ENCODE data around the gene DAPP1. TPM values are rescaled to one million over a fixed set of nuclear protein-coding genes. Genes with fewer than 3 reads are reported as not detected.

The DAPP1 gene
- total and polyA plus RNA-seq, 10 donors, result 20.0 to 49.4 (median 37.2) TPM

GRCh38 chr4:99891351-99891750 is 74.7 kb downstream of the DAPP1 start:
- DNase-seq, result no peak
- Histone ChIP-seq H3K4me3 (no peak overlapping the region), H3K27me3 (replicated peaks in 1 of 7) (no peaks in the 10 kb centered on the region), H3K9me3 (no peaks in the 10 kb centered on the region), H3K4me1 (peaks cover 11 to 76% (median 54%) of the 10 kb centered on the region in 6 donors), H3K27ac (no peak overlapping the region), H3K36me3 (peaks cover 0 to 30% (median 9%) of the 10 kb centered on the region in 6 donors)
- TF ChIP-seq POLR2AphosphoS5 (IDR thresholded peaks at IDR 0.05) (no peak), POLR2A (IDR thresholded peaks at IDR 0.05) (no peak)
- TF ChIP-seq, protein P1, sequence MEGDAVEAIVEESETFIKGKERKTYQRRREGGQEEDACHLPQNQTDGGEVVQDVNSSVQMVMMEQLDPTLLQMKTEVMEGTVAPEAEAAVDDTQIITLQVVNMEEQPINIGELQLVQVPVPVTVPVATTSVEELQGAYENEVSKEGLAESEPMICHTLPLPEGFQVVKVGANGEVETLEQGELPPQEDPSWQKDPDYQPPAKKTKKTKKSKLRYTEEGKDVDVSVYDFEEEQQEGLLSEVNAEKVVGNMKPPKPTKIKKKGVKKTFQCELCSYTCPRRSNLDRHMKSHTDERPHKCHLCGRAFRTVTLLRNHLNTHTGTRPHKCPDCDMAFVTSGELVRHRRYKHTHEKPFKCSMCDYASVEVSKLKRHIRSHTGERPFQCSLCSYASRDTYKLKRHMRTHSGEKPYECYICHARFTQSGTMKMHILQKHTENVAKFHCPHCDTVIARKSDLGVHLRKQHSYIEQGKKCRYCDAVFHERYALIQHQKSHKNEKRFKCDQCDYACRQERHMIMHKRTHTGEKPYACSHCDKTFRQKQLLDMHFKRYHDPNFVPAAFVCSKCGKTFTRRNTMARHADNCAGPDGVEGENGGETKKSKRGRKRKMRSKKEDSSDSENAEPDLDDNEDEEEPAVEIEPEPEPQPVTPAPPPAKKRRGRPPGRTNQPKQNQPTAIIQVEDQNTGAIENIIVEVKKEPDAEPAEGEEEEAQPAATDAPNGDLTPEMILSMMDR (IDR thresholded peaks at IDR 0.05 in 8 of 11, conservative IDR thresholded peaks at IDR 0.05 in 3 of 11), result no peak
- intact Hi-C loops (cut with DNase I; ENCODE audit: low total_unique reads), result loop anchor here (5.0 to 10.0 kb wide), 2 partner anchors 51 to 77 kb away; partner anchors contain the start of gene DAPP1
- WGBS, 5 donors, result 73 to 90% (median 79%) methylated on average over 2 of the region's 2 CpGs

- Histone ChIP-seq H3K4me3 (peak overlapping the region; percentile 66 to 87 (median 78)), H3K27me3 (replicated peaks in 1 of 7) (no peaks in the 10 kb centered on the region), H3K9me3 (no peaks in the 10 kb centered on the region), H3K27ac (peak overlapping the region in 2 of 8 donors; percentile 91 to 94), H3K36me3 (peaks cover 0 to 15% (median 6%) of the 10 kb centered on the region in 6 donors), H3K4me1 (peaks cover 11 to 70% (median 50%) of the 10 kb centered on the region in 6 donors)
- intact Hi-C loops (cut with DNase I; ENCODE audit: low total_unique reads), result loop anchor here (5.0 to 10.0 kb wide), 2 partner anchors 49 to 78 kb away; partner anchors contain the start of gene DAPP1
- WGBS, 5 donors, result 95 to 98% (median 96%) methylated on average over 8 of the region's 8 CpGs
- DNase-seq, result no peak
- TF ChIP-seq, protein P1 (IDR thresholded peaks at IDR 0.05 in 8 of 11, conservative IDR thresholded peaks at IDR 0.05 in 3 of 11), result no peak
- TF ChIP-seq POLR2AphosphoS5 (IDR thresholded peaks at IDR 0.05), result no peak
- no peak for TF ChIP-seq POLR2A (IDR thresholded peaks at IDR 0.05)
Observed at GRCh38 chr4:99893029-99893428, 76.4 kb downstream of the DAPP1 start.

GRCh38 chr4:99893839-99894160 is 77.2 kb downstream of the DAPP1 start:
- intact Hi-C loops (cut with DNase I; ENCODE audit: low total_unique reads), result loop anchor here (5.0 to 10.0 kb wide), 2 partner anchors 49 to 79 kb away; partner anchors contain the start of gene DAPP1
- 1 to 4% (median 2%) methylated on average over 12 of the region's 12 CpGs for WGBS, 5 donors
- H3K27ac ChIP-seq, result peak overlapping the region; percentile 44 to 94 (median 86)
- DNase-seq, result no peak
- peak overlapping the region; percentile 66 to 87 (median 78) for H3K4me3 ChIP-seq
- H3K27me3 ChIP-seq (replicated peaks in 1 of 7), result no peaks in the 10 kb centered on the region
- TF ChIP-seq POLR2AphosphoS5 (IDR thresholded peaks at IDR 0.05) (no peak), POLR2A (IDR thresholded peaks at IDR 0.05) (no peak)
- TF ChIP-seq, protein P1 (IDR thresholded peaks at IDR 0.05 in 8 of 11, conservative IDR thresholded peaks at IDR 0.05 in 3 of 11), result no peak
- peaks cover 0 to 19% (median 6%) of the 10 kb centered on the region in 6 donors for H3K36me3 ChIP-seq
- H3K9me3 ChIP-seq, result no peaks in the 10 kb centered on the region
- peaks cover 11 to 62% (median 48%) of the 10 kb centered on the region in 6 donors for H3K4me1 ChIP-seq

DNA sequence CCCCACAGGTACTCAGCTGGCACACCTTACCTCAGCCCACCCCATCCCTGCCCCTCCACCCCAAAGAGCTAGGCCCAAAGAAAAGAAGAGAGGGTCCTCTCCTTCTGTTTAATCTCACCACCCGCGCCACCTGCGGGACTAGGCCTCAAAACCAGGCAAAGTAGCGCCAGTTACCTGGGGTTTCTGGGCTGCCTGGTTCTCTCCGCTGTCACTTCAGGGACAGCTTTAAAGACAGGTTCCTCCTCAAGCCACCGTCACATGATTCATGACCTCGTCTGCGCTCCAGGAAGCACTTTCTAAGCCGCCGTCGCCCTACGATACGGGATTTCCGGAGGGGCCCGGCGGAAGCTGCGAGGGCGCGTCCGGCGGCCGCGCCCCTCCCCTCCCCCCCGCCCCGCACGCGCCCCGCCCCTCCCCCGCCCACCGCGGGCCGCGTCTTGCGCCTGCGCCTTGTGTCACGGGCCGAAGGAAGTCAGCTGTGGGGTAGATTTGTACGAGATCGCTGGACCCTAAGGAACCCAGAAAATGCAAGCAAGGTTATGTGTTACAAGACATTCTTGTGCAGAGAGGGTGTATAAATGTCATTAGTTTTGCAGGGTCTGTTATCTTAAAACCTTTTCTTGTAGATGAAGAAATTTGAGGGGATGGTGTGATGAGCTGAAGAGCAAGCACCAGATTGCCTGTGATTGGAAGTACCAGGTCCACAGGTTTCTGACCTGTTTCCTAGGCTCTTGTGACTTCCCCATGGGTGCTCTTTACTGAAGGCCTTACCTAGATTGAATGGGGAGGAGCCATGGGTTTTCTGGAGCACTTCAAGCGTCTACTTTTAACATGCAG is 77.8 kb downstream of the DAPP1 start, which contains the start of gene LAMTOR3:
TSS of gene LAMTOR3 (minus strand) at position 267 of the 837 bp plus-strand sequence. CDS start 464 bp downstream, outside the sequence.
- Histone ChIP-seq H3K27ac (peak within 1 kb of the TSS; percentile 44 to 94 (median 86)), H3K4me1 (peaks cover 11 to 57% (median 45%) of the 10 kb centered on the region in 6 donors), H3K9me3 (no peaks in the 10 kb centered on the region), H3K4me3 (peak within 1 kb of the TSS; percentile 66 to 87 (median 78)), H3K36me3 (peaks cover 0 to 23% (median 3%) of the 10 kb centered on the region in 6 donors), H3K27me3 (replicated peaks in 1 of 7) (no peaks in the 10 kb centered on the region)
- TF ChIP-seq POLR2A (IDR thresholded peaks at IDR 0.05), result no peak
- peak; percentile 84 to 87 (median 85) for TF ChIP-seq POLR2AphosphoS5 (IDR thresholded peaks at IDR 0.05)
- TF ChIP-seq, protein P1 (IDR thresholded peaks at IDR 0.05 in 8 of 11, conservative IDR thresholded peaks at IDR 0.05 in 3 of 11), result peak in 1 of 11 experiments; percentile 13
- WGBS, 5 donors, result 3 to 4% (median 3%) methylated on average over 28 to 40 of the region's 40 CpGs
- DNase-seq, result peak; percentile 97
- intact Hi-C loops (cut with DNase I; ENCODE audit: low total_unique reads), result loop anchor here (5.0 to 10.0 kb wide), 2 partner anchors 48 to 80 kb away; partner anchors contain the start of gene DAPP1
